A673 (cell line): ENCODE results near the gene ZNF80.

Experiments
- CTCF ChIP-seq: fragments of 300-800, 200-600 bp; sonication (generic); conservative IDR thresholded peaks from 2 replicates; pipeline ENCODE4 v1.5.1; 2017; ENCODE audit warnings: low read depth, mild to moderate bottlenecking, antibody characterized with exemption, low read length, moderate library complexity, mixed read lengths
- EZH2 ChIP-seq: fragments of 200-600 bp; sonication (generic); IDR thresholded peaks from 2 replicates; pipeline ENCODE4 v1.6.1; 2017; ENCODE audit warnings: borderline replicate concordance, low read depth, mild to moderate bottlenecking, mixed read lengths, antibody characterized with exemption, low read length; ENCODE audit not compliant: poor library complexity, severe bottlenecking

GRCh38 chr3:114205541-114205940 is 31.8 kb downstream of the ZNF80 start:
- TF ChIP-seq CTCF: no peak
- TF ChIP-seq EZH2: no peak
